ENCODE data around the gene EPS15. TPM values are rescaled to one million over a fixed set of nuclear protein-coding genes. Genes with fewer than 3 reads are reported as not detected.

EPS15 gene
- total and polyA plus RNA-seq, 2 donors from 2014 or later = 17.5 to 91.3 TPM

GRCh38 chr1:51427438-51427837 is 91.6 kb downstream of the EPS15 start:
- H3K4me1 ChIP-seq (ENCODE audit: control insufficient read depth in 2 of 3, insufficient read depth in 2 of 3, low read depth in 1 of 3, low read length in 3 of 3) = no peaks in the 10 kb centered on the region
- H3K27me3 ChIP-seq (ENCODE audit: control insufficient read depth, insufficient read depth, low read length) = no peaks in the 10 kb centered on the region
- H3K27ac ChIP-seq (ENCODE audit: low read depth in 2 of 2, low read length in 2 of 2) = no peak overlapping the region
- peaks cover 0 to 15% (median 0%) of the 10 kb centered on the region in 3 donors for H3K36me3 ChIP-seq (ENCODE audit: control insufficient read depth in 2 of 3, insufficient read depth in 3 of 3, low read length in 3 of 3)
- no peak overlapping the region for H3K4me3 ChIP-seq (ENCODE audit: low read length in 3 of 3)
- DNase-seq = no peak
- no peak for TF ChIP-seq CTCF (IDR thresholded peaks at IDR 0.05; ENCODE audit: borderline replicate concordance, extremely low read depth, insufficient read depth)
- no peak overlapping the region for H3K9ac ChIP-seq (ENCODE audit: low read length in 3 of 3)
- intact Hi-C loops (cut with DNase I) = no loop called here
- no peak for FAIRE-seq
- no peaks in the 10 kb centered on the region for H3K9me3 ChIP-seq (ENCODE audit: control insufficient read depth in 2 of 3, insufficient read depth in 1 of 3, low read length in 3 of 3)

- H3K36me3 ChIP-seq (ENCODE audit: control insufficient read depth in 2 of 3, insufficient read depth in 3 of 3, low read length in 3 of 3) = peaks cover 0 to 15% (median 0%) of the 10 kb centered on the region in 3 donors
Observed at GRCh38 chr1:51425955-51426354, 93.1 kb downstream of the EPS15 start.

GRCh38 chr1:51425273-51425672 is 93.8 kb downstream of the EPS15 start:
- no peak for TF ChIP-seq CTCF (IDR thresholded peaks at IDR 0.05; ENCODE audit: borderline replicate concordance, extremely low read depth, insufficient read depth)

More at GRCh38 chr1:51425955-51426354, 93.1 kb downstream of the EPS15 start:
- DNase-seq = no peak
- no peak overlapping the region for H3K4me3 ChIP-seq (ENCODE audit: low read length in 3 of 3)
- no peaks in the 10 kb centered on the region for H3K9me3 ChIP-seq (ENCODE audit: control insufficient read depth in 2 of 3, insufficient read depth in 1 of 3, low read length in 3 of 3)
- no peak for FAIRE-seq
- no peaks in the 10 kb centered on the region for H3K27me3 ChIP-seq (ENCODE audit: control insufficient read depth, insufficient read depth, low read length)
- no peaks in the 10 kb centered on the region for H3K4me1 ChIP-seq (ENCODE audit: control insufficient read depth in 2 of 3, insufficient read depth in 2 of 3, low read depth in 1 of 3, low read length in 3 of 3)
- H3K27ac ChIP-seq (ENCODE audit: low read depth in 2 of 2, low read length in 2 of 2) = no peak overlapping the region
- no peak overlapping the region for H3K9ac ChIP-seq (ENCODE audit: low read length in 3 of 3)
- intact Hi-C loops (cut with DNase I) = no loop called here
- no peak for TF ChIP-seq CTCF (IDR thresholded peaks at IDR 0.05; ENCODE audit: borderline replicate concordance, extremely low read depth, insufficient read depth)

More at GRCh38 chr1:51425273-51425672, 93.8 kb downstream of the EPS15 start:
- H3K9ac ChIP-seq (ENCODE audit: low read length in 3 of 3) = no peak overlapping the region
- no peaks in the 10 kb centered on the region for H3K27me3 ChIP-seq (ENCODE audit: control insufficient read depth, insufficient read depth, low read length)
- peaks cover 0 to 15% (median 0%) of the 10 kb centered on the region in 3 donors for H3K36me3 ChIP-seq (ENCODE audit: control insufficient read depth in 2 of 3, insufficient read depth in 3 of 3, low read length in 3 of 3)
- no peak overlapping the region for H3K4me3 ChIP-seq (ENCODE audit: low read length in 3 of 3)
- intact Hi-C loops (cut with DNase I) = no loop called here
- H3K4me1 ChIP-seq (ENCODE audit: control insufficient read depth in 2 of 3, insufficient read depth in 2 of 3, low read depth in 1 of 3, low read length in 3 of 3) = no peaks in the 10 kb centered on the region
- FAIRE-seq (no peak), DNase-seq (no peak)
- H3K9me3 ChIP-seq (ENCODE audit: control insufficient read depth in 2 of 3, insufficient read depth in 1 of 3, low read length in 3 of 3) = no peaks in the 10 kb centered on the region
- no peak overlapping the region for H3K27ac ChIP-seq (ENCODE audit: low read depth in 2 of 2, low read length in 2 of 2)
